Measurements from ENCODE around the gene AMIGO3.
"Not testable (repeated sequence)": the region's sequence is repeated elsewhere in the genome, so short reads cannot be mapped to it uniquely, and the experiment has no call there.

Gene AMIGO3

GRCh38 chr3:49699281-49699979 lies 20.1 kb downstream of the AMIGO3 start:
- no peak for DNase-seq (ENCODE audit: low read depth)
- TF ChIP-seq, protein P1, sequence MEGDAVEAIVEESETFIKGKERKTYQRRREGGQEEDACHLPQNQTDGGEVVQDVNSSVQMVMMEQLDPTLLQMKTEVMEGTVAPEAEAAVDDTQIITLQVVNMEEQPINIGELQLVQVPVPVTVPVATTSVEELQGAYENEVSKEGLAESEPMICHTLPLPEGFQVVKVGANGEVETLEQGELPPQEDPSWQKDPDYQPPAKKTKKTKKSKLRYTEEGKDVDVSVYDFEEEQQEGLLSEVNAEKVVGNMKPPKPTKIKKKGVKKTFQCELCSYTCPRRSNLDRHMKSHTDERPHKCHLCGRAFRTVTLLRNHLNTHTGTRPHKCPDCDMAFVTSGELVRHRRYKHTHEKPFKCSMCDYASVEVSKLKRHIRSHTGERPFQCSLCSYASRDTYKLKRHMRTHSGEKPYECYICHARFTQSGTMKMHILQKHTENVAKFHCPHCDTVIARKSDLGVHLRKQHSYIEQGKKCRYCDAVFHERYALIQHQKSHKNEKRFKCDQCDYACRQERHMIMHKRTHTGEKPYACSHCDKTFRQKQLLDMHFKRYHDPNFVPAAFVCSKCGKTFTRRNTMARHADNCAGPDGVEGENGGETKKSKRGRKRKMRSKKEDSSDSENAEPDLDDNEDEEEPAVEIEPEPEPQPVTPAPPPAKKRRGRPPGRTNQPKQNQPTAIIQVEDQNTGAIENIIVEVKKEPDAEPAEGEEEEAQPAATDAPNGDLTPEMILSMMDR (IDR thresholded peaks at IDR 0.05; ENCODE audit: low read length, missing control alignments): no peak
- H3K4me3 ChIP-seq (replicated peaks; ENCODE audit: low read depth, low read length): no peak overlapping the region

DNA sequence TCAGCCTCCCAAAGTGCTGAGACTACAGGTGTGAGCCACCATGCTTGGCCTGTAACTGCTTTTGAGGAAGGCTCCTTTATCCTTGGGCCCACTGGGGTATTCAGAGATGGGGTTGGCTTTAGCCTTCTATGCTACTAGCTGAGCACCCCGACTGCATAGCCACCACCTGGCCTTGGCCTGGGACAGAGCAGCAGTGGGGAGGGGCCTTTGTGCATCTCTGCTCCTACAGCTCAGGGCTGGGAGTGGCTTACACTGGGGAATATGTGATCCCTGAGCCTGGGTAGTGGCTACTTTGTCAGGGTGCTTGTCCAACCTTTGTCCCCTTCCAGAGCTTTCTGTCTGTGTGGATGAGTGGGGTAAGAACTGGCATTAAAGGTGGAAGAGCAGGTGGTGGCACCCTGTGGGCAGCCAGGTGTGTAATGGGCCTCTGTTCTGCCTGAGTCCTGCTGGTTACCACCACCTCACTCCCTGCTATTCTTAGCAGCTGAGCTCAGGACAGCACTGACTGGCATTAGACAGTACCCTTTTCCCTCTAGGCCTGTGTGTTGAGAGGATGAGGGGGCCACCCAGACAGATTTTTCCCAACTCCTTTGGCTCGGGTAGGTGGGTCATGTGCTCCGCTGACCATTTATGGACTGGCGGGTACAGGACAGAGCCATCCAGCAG lies 24.0 kb downstream of the AMIGO3 start:
- H3K4me3 ChIP-seq (replicated peaks; ENCODE audit: low read depth, low read length); DNase-seq (ENCODE audit: low read depth): not testable (repeated sequence)

DNA sequence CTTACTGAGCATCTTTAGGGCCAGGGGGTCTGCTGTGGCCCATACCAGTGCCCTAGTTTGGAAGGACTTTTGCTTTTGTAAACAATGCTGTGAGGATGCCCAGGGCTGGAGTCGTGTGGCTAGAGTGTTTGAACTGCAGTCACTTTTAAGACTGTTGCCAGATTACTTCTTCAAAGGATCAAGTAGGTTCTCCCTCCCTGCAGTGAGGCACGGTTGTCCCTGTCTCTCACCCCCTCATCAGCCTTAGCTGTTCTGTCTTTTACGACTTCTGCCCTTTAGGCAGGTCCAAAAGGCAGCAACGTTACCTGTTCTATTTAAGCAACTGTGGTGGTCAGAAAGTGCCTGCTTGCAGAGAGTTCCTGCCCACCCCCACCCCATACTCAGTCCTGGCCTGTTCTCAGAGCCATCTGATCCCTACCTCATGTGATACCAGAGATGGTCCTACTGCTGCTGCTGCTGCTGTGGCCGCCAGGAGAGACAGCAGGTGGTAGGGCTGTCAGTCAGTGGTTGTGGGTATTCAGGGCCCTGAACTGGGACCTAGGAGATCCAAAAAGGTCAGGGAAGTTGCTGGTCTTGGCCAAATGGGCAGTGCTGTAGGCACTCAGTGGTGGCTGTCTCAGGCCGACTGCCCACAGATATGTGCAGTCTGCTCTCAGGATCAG lies 24.9 kb downstream of the AMIGO3 start:
- DNase-seq (ENCODE audit: low read depth); H3K4me3 ChIP-seq (replicated peaks; ENCODE audit: low read depth, low read length): not testable (repeated sequence)

GRCh38 chr3:49691481-49691880 lies 28.0 kb downstream of the AMIGO3 start:
- H3K4me3 ChIP-seq (replicated peaks; ENCODE audit: low read depth, low read length); DNase-seq (ENCODE audit: low read depth): not testable (repeated sequence)

GRCh38 chr3:49690856-49691255 lies 28.6 kb downstream of the AMIGO3 start:
- not testable (repeated sequence) for H3K4me3 ChIP-seq (replicated peaks; ENCODE audit: low read depth, low read length); DNase-seq (ENCODE audit: low read depth)

DNA sequence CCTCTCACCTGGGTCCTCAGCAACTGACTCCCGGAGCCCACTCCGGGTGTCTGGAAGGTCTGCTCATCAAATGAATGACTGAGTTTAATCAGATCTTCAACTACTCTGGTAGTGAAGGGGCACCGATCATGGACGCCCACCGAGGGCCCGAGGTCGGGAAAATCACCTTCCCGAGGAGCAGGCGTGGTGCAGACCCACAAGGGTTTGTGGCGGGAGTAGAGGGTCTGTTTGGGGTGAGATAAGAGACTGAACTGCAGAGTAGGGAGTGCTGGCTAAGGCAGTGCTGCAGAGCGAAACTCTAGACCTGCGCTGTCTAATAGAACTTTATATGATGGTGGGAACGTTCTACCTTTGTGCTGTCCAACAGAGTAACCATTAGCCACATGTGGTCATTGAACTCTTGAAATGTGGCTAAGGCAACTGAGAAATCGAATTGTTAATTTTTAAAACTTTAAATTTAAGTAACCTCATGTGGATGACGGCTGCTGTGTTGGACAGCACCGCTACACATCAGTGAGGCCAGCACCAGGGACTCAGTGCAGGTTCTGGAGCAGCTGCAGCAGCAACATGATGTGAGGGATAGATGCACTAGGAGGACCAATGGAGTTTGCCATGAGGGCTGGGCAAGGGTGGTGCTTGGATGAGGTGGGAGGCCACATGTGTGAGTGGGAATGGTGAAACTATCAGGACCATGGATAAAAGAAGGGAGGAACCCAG lies 29.4 kb downstream of the AMIGO3 start:
- peak overlapping the region; percentile 93 for H3K4me3 ChIP-seq (replicated peaks; ENCODE audit: low read depth, low read length)
- DNase-seq (ENCODE audit: low read depth): not testable (repeated sequence)

DNA sequence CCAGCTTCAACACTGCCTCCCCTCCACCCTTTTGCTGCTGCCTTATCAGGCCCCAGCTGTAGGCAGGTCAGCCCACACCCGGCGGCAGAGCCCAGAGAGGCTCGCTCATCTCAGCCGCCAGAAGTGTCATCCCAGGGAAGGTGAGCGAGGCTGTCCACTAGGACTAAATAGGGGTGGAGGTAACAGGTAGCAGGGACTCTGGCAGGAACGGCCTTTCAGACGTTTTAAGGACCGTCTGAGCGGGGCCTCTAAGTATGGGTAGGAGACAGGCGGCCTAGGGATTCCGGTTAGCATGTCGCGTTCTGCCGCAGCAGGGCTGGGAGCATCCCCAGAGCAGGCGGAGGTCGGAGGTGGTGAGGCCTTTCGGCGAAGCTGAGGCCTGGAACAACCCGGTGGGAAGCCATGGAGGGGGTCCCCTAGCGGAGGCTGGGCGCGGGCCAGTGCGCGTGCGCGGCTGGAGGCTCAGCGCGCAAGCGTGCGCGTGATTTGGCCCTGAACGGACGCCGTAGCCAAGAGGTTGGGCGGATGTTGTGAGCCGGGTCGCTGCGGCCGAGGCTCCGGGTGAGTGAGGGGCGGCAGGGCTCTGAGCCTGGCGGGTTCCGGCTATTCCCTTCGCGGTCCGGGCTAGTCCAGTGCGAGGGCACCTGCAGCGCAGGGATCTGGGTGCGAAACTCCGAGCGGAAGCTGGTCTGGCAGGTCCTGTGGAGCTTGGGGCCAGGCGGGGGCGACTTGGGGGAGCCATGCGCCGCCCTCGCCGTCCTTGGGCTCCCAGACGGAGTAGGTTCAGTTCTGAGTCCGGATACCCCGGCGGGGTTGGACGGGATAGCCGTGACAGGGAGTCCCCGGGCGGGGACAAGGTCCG lies 30.2 kb downstream of the AMIGO3 start, which contains the start of the genes MST1 and RNF123:
Gene MST1, minus strand, starts transcription at position 429 of the 862 bp plus-strand sequence. CDS start 783 bp downstream, outside the sequence.
Gene RNF123, plus strand, starts transcription at position 512 of the 862 bp plus-strand sequence. CDS start 1,609 bp downstream, outside the sequence.
- TF ChIP-seq, protein P1 (IDR thresholded peaks at IDR 0.05; ENCODE audit: low read length, missing control alignments): peak; percentile 34
- peak within 1 kb of the TSS; percentile 93 for H3K4me3 ChIP-seq (replicated peaks; ENCODE audit: low read depth, low read length)
- peak; percentile 92 for DNase-seq (ENCODE audit: low read depth)

DNA sequence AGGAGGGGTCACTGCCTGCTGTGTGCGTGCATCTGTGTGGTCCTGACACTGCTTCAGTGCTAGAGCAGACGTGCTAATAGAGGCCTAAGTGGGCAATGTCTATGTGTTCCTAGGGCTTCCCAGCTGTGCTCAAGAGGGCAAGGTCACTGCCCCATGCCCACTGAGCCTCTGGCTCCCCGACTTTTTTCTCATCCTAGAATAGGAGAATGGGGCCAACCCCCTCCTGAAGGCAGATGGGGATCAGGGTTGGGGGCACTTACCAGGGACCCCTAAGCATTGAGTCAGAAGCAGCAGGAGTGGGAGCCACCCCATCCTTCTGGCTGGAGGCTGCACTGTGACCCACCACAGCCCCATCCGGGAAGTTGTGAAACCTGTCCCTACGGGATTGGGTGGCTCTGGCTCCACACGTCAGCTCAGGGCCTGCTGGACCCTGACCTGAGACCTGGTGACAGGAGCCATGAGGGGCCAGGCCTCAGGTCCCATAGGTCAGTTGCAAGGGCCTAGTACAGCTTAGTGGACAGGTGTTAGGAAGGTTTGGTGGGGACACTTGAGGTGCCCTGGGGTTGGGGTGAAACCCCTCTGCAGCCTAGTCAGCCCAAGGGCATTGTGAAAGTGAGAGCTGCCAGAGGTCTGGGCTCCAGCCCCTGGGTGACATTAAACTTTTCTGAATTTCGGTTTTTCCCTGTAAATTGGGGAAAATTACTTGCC lies 31.0 kb downstream of the AMIGO3 start:
- H3K4me3 ChIP-seq (replicated peaks; ENCODE audit: low read depth, low read length): peak overlapping the region; percentile 93
- DNase-seq (ENCODE audit: low read depth): not testable (repeated sequence)

- DNase-seq (ENCODE audit: low read depth); H3K4me3 ChIP-seq (replicated peaks; ENCODE audit: low read depth, low read length): not testable (repeated sequence)
Measured at GRCh38 chr3:49687424-49687795, 32.1 kb downstream of the AMIGO3 start.

DNA sequence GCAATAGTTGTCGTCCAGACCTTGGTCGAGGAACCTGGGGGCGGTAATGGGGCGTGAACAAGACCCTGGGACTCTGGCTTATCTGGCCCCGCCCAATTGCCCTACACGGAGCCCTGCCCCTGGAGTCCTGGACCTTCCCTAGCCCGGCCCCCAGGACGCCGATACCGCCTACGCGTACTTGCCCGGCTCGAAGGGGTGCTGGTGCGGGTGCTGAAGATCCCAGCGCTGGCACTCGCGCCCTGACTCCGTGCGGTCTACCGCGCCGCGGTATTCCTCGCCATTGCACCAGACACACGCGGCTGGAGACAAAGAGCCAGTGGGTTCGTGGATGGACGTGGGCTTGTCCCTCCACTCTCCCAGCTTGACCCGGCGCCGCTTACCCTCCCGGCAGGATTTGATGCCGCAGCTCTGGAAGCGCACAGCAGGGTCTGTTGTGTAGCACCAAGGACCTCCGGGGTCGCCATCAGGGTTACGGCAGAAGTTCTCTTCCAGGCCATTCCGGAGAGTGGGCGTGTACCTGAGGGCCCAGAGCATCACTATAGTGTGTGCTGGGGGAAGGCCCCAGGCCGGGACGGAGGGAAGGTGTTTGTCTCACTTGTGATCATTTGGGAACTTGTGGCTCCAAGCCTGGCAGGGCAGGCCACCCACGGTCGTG lies 32.6 kb downstream of the AMIGO3 start:
- peak overlapping the region; percentile 40 for H3K4me3 ChIP-seq (replicated peaks; ENCODE audit: low read depth, low read length)
- peak; percentile 58 for DNase-seq (ENCODE audit: low read depth)

DNA sequence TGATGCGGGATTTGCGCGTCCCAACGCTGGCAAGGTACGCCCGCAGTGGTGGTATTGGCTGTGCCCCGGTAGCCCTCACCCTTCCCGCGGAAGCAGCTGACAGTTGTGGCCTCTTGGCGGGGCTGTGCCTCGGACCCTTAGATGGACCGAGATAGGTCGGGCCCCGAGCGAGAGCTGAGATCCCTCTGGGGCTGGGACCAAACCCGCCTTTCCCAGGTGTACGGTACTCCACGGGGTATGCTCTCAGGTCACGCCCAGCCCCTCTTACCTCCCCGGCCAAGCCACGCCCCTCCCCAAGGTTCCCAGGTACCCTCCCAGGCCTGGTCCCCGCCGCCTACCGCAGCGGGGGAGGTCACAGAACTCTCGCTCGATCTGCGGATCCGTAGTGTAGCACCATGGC lies 33.1 kb downstream of the AMIGO3 start:
- not testable (repeated sequence) for DNase-seq (ENCODE audit: low read depth)
- peak overlapping the region; percentile 40 for H3K4me3 ChIP-seq (replicated peaks; ENCODE audit: low read depth, low read length)

GRCh38 chr3:49685846-49686245 lies 33.6 kb downstream of the AMIGO3 start:
- DNase-seq (ENCODE audit: low read depth); H3K4me3 ChIP-seq (replicated peaks; ENCODE audit: low read depth, low read length): not testable (repeated sequence)

DNA sequence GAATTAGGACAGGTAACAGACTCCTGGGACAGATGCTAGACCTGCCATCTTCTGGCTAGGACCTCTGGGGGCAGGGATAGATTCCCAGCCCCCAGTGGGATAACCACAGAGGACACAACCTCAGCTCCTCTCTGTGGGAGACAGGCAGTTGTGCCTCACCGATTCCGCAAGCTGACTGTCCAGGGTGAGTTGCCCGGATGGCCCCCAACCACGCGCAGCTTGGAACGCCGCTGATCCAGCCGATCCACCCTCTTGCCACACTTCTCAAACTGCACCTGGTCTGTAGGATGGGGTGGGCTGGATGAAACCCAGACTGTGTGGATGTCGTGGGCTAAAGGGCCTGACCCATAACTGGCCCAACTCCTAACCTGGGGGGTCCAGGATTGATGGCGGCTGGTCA lies 34.4 kb downstream of the AMIGO3 start:
- DNase-seq (ENCODE audit: low read depth); H3K4me3 ChIP-seq (replicated peaks; ENCODE audit: low read depth, low read length): not testable (repeated sequence)

- not testable (repeated sequence) for H3K4me3 ChIP-seq (replicated peaks; ENCODE audit: low read depth, low read length); DNase-seq (ENCODE audit: low read depth)
Measured at GRCh38 chr3:49684453-49684852, 35.0 kb downstream of the AMIGO3 start.

Measured in fibroblast of pulmonary artery (primary cell).